Measurements from ENCODE around the gene MCC. TPM values are rescaled to one million over a fixed set of nuclear protein-coding genes. Genes with fewer than 3 reads are reported as not detected.

The MCC gene
- total RNA-seq, 1 donor from 2014 or later, result 22.7 TPM

- H3K27ac Mint-ChIP-seq (ENCODE audit: unreplicated experiment), result peak overlapping the region; percentile 68
- H3K4me1 Mint-ChIP-seq (ENCODE audit: unreplicated experiment), result peaks cover 37% of the 10 kb centered on the region
- H3K27me3 Mint-ChIP-seq (ENCODE audit: unreplicated experiment), result peaks cover 9% of the 10 kb centered on the region
- H3K9me3 Mint-ChIP-seq (ENCODE audit: unreplicated experiment), result no peaks in the 10 kb centered on the region
- TF ChIP-seq, protein P1, sequence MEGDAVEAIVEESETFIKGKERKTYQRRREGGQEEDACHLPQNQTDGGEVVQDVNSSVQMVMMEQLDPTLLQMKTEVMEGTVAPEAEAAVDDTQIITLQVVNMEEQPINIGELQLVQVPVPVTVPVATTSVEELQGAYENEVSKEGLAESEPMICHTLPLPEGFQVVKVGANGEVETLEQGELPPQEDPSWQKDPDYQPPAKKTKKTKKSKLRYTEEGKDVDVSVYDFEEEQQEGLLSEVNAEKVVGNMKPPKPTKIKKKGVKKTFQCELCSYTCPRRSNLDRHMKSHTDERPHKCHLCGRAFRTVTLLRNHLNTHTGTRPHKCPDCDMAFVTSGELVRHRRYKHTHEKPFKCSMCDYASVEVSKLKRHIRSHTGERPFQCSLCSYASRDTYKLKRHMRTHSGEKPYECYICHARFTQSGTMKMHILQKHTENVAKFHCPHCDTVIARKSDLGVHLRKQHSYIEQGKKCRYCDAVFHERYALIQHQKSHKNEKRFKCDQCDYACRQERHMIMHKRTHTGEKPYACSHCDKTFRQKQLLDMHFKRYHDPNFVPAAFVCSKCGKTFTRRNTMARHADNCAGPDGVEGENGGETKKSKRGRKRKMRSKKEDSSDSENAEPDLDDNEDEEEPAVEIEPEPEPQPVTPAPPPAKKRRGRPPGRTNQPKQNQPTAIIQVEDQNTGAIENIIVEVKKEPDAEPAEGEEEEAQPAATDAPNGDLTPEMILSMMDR (IDR thresholded peaks at IDR 0.05; ENCODE audit: unreplicated experiment), result no peak
- DNase-seq (ENCODE audit: low spot score), result no peak
- H3K4me3 Mint-ChIP-seq (ENCODE audit: unreplicated experiment), result peak overlapping the region; percentile 95
- no peaks in the 10 kb centered on the region for H3K36me3 Mint-ChIP-seq (ENCODE audit: low read depth, unreplicated experiment)
Observed at GRCh38 chr5:113295111-113295539, 193.1 kb downstream of the MCC start.

DNA sequence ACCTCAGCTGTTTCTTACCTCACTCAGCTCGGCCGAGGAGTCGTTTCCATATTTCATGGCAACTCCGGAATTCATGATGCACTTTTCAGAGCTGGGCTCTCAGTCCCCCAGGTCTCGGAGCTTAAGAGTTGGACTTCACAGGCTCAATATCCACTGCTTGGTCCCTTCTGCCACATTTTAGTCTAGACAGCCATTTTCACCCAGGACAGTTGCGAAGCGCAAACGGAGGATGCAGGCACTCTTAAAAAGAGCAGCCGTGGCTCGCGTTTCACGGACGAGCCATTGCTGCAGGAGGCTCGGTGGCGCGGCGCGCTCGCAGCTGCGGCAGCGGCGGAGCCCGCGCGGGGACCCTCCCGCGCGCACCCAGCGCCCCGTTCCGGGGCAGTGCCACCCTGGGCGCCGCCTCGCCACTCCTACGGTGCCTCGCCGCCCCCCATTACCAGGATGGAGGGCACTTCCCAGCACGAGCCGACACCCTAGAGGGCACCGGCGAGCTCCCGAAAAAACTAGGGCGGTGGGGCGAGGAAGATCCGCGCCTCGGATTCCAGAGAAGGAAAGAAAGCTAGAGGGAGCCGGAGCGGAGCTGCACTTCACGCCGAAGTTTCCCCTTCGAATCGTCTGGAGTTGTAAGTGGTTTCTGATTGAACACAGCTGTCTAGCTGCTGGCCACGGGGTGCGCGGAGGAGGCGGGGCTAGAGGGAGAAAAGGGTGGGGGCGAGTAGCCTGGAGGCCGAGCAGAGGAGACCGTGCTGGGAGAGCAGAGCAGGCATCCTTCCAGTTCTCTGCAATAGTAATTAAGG lies 193.7 kb downstream of the MCC start:
- DNase-seq (ENCODE audit: low spot score), result peak; percentile 83
- H3K36me3 Mint-ChIP-seq (ENCODE audit: low read depth, unreplicated experiment), result peaks cover 3% of the 10 kb centered on the region
- peaks cover 9% of the 10 kb centered on the region for H3K27me3 Mint-ChIP-seq (ENCODE audit: unreplicated experiment)
- peaks cover 37% of the 10 kb centered on the region for H3K4me1 Mint-ChIP-seq (ENCODE audit: unreplicated experiment)
- no peaks in the 10 kb centered on the region for H3K9me3 Mint-ChIP-seq (ENCODE audit: unreplicated experiment)
- H3K27ac Mint-ChIP-seq (ENCODE audit: unreplicated experiment), result peak overlapping the region; percentile 68
- H3K4me3 Mint-ChIP-seq (ENCODE audit: unreplicated experiment), result peak overlapping the region; percentile 97
- TF ChIP-seq, protein P1 (IDR thresholded peaks at IDR 0.05; ENCODE audit: unreplicated experiment), result no peak

DNA sequence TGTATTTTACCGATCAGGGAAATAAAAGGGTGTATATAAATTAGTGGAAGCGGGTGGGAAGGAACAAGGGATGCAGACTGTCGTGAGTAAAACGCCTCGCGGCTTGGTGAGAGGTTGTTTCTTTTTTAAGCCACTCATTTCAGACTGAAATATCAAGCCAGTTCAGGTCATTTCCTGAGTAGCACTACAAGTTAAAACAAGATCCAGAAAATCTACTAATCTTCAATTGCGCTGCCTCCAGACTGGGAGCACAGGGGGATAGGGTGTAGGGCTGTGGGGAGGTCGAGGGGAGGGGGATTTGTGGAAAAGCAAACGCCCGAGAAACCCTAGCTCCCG lies 194.3 kb downstream of the MCC start:
- Mint-ChIP-seq H3K4me1 (ENCODE audit: unreplicated experiment) (peaks cover 37% of the 10 kb centered on the region), H3K4me3 (ENCODE audit: unreplicated experiment) (peak overlapping the region; percentile 97), H3K36me3 (ENCODE audit: low read depth, unreplicated experiment) (peaks cover 4% of the 10 kb centered on the region), H3K9me3 (ENCODE audit: unreplicated experiment) (no peaks in the 10 kb centered on the region), H3K27me3 (ENCODE audit: unreplicated experiment) (peaks cover 9% of the 10 kb centered on the region), H3K27ac (ENCODE audit: unreplicated experiment) (peak overlapping the region; percentile 43)
- TF ChIP-seq, protein P1 (IDR thresholded peaks at IDR 0.05; ENCODE audit: unreplicated experiment), result no peak
- DNase-seq (ENCODE audit: low spot score), result no peak

DNA sequence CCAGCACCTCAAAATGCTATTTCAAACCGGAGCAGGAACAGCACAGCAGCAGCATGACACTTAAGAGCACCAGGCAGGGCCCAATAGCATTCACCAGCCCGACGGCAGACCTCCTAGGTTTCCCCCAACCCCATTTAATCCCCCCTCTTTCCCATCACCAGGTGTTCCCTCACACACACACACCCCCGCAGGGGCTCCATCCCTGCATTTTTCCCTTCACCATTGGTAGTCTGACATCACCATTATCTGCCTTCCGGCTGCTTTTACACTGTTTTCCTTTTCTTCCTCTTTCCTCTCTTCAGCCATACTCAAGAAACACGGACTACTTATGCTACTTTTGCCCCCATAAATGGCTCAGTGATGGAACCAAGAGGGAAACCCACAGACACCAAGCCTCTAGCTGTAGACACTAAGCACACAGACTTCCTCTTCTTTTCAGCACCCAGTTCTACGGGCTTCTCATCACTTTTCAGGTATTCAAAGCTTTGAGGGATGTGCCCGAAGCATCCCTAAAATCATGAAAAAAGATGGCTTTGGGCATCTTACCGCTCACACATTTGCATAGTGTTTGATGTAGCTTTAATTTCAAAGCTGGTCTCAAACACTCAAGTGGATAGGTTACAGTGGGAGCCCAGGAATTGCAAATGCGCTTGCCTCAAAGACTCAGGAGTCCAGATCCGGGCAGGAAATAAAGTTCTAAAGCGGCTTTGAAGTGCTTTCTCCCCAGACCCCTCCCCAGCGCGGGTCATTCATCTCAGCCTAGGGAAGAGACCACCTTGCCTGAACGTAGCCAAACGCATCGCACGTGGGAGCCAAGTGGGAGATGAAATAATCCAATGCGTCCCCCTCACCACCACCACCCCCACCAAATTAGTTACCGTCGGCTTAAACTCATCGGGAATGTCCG lies 194.9 kb downstream of the MCC start:
- peaks cover 4% of the 10 kb centered on the region for H3K36me3 Mint-ChIP-seq (ENCODE audit: low read depth, unreplicated experiment)
- no peak for DNase-seq (ENCODE audit: low spot score)
- TF ChIP-seq, protein P1 (IDR thresholded peaks at IDR 0.05; ENCODE audit: unreplicated experiment), result no peak
- peak overlapping the region; percentile 43 for H3K27ac Mint-ChIP-seq (ENCODE audit: unreplicated experiment)
- peaks cover 9% of the 10 kb centered on the region for H3K27me3 Mint-ChIP-seq (ENCODE audit: unreplicated experiment)
- H3K4me1 Mint-ChIP-seq (ENCODE audit: unreplicated experiment), result peaks cover 37% of the 10 kb centered on the region
- no peaks in the 10 kb centered on the region for H3K9me3 Mint-ChIP-seq (ENCODE audit: unreplicated experiment)
- peak overlapping the region; percentile 97 for H3K4me3 Mint-ChIP-seq (ENCODE audit: unreplicated experiment)

Measured in endothelial cell (in vitro differentiated cells).